ENCODE measurements around the gene SLC22A17. TPM values are rescaled to one million over a fixed set of nuclear protein-coding genes. Genes with fewer than 3 reads are reported as not detected.

The SLC22A17 gene
- total and polyA plus RNA-seq, 2 of the 13 experiments (the other 11 are each of a cell fraction or from before 2014, with no cell fraction given): 0.95 to 1.1 TPM

- TF ChIP-seq SOX13 (IDR thresholded peaks at IDR 0.05) (0 out of 2 replicates have a peak, but pooled peaks have one; percentile 2), SOX13 (CRISPR knock-in tag; conservative IDR thresholded peaks at IDR 0.05 in 1 of 2, IDR thresholded peaks at IDR 0.05 in 1 of 2) (peak in 1 of 2 experiments; percentile 40; a peak in 1 of 4 replicates), NKX3-1 (CRISPR knock-in tag; IDR thresholded peaks at IDR 0.05) (peak; percentile 97), ZNF747 (CRISPR knock-in tag; IDR thresholded peaks at IDR 0.05; ENCODE audit: borderline replicate concordance) (peak; percentile 79; the same call in 1 of the 2 replicates), NCOA5 (CRISPR knock-in tag; IDR thresholded peaks at IDR 0.05) (peak; percentile 81; the same call in 1 of the 2 replicates), ZNF639 (CRISPR knock-in tag; conservative IDR thresholded peaks at IDR 0.05) (peak; percentile 96), ZNF772 (CRISPR knock-in tag; IDR thresholded peaks at IDR 0.05) (peak; percentile 96), REST (IDR thresholded peaks at IDR 0.05; ENCODE audit: borderline replicate concordance in 1 of 2, low read depth in 1 of 2, low read length in 2 of 2) (peak in 1 of 2 experiments; percentile 69; a peak in 2 of 4 replicates), KLF11 (CRISPR knock-in tag; IDR thresholded peaks at IDR 0.05) (peak; percentile 97; the same call in 1 of the 2 replicates), RFXANK (CRISPR knock-in tag; IDR thresholded peaks at IDR 0.05) (no peak; the same call in 1 of the 2 replicates), FOXO1 (CRISPR knock-in tag; IDR thresholded peaks at IDR 0.05) (peak; percentile 51; the same call in 1 of the 2 replicates), NR1H2 (CRISPR knock-in tag; IDR thresholded peaks at IDR 0.05; ENCODE audit: borderline replicate concordance, low read depth) (no peak), ZSCAN25 (CRISPR knock-in tag; IDR thresholded peaks at IDR 0.05) (peak; percentile 85), ZNF878 (CRISPR knock-in tag; IDR thresholded peaks at IDR 0.05) (no peak), ATRX (CRISPR knock-in tag; IDR thresholded peaks at IDR 0.05; ENCODE audit: borderline replicate concordance) (no peak; the same call in 1 of the 2 replicates), ZNF546 (CRISPR knock-in tag; conservative IDR thresholded peaks at IDR 0.05) (peak; percentile 98), PCBP2 (optimal IDR thresholded peaks at IDR 0.05; ENCODE audit: low read depth, low read length, poor library complexity, severe bottlenecking) (no peak), ZNF354B (CRISPR knock-in tag; IDR thresholded peaks at IDR 0.05) (no peak; the same call in 1 of the 2 replicates), ZNF800 (CRISPR knock-in tag; IDR thresholded peaks at IDR 0.05) (peak; percentile 68)
- TF ChIP-seq, protein P1, sequence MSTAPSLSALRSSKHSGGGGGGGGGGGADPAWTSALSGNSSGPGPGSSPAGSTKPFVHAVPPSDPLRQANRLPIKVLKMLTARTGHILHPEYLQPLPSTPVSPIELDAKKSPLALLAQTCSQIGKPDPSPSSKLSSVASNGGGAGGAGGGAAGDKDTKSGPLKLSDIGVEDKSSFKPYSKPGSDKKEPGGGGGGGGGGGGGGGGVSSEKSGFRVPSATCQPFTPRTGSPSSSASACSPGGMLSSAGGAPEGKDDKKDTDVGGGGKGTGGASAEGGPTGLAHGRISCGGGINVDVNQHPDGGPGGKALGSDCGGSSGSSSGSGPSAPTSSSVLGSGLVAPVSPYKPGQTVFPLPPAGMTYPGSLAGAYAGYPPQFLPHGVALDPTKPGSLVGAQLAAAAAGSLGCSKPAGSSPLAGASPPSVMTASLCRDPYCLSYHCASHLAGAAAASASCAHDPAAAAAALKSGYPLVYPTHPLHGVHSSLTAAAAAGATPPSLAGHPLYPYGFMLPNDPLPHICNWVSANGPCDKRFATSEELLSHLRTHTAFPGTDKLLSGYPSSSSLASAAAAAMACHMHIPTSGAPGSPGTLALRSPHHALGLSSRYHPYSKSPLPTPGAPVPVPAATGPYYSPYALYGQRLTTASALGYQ (CRISPR knock-in tag; IDR thresholded peaks at IDR 0.05): peak; percentile 93
Observed at GRCh38 chr14:23320584-23321571, 31.8 kb downstream of the SLC22A17 start, which contains the start of gene PABPN1 (continued).
